ENCODE results near the gene SLC27A5.

DNA sequence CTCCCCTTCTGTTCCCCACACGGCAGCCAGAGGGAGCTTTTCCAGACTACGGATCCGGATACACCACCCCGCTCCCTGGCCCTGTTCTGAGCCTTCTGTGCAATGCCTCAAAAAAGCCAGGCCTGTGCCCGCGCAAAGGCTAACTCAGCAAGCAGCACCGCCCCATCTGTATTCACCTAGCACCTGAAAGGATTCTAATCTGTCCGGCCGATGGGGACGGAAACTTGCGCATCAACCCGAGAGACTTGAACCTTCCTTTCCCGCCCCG, 7.2 kb upstream of the SLC27A5 start:
- no peak for TF ChIP-seq POLR2AphosphoS5 (IDR thresholded peaks at IDR 0.05; ENCODE audit: low read depth, low read length)
- TF ChIP-seq POLR2A (IDR thresholded peaks at IDR 0.05; ENCODE audit: low read depth, low read length) = no peak
- TF ChIP-seq TAF1 (IDR thresholded peaks at IDR 0.05; ENCODE audit: low read depth, low read length) = no peak
- TF ChIP-seq SPI1 (IDR thresholded peaks at IDR 0.05; ENCODE audit: low read depth, low read length) = no peak

Measured in GM12891 (cell line).